ENCODE results near the gene UBAC2. TPM values are rescaled to one million over a fixed set of nuclear protein-coding genes. Genes with fewer than 3 reads are reported as not detected.
"Not testable (repeated sequence)": the region's sequence is repeated elsewhere in the genome, so short reads cannot be mapped to it uniquely, and the experiment has no call there.

The UBAC2 gene
- total RNA-seq, 1 donor from 2014 or later, result 36.2 TPM

GRCh38 chr13:99398071-99398470 lies 197.4 kb downstream of the UBAC2 start:
- no peak for DNase-seq

GRCh38 chr13:99398916-99399622 lies 198.4 kb downstream of the UBAC2 start:
- no peak for DNase-seq

GRCh38 chr13:99399623-99399974 lies 198.9 kb downstream of the UBAC2 start:
- DNase-seq, result no peak

GRCh38 chr13:99403458-99403971 lies 202.9 kb downstream of the UBAC2 start:
- DNase-seq, result no peak

GRCh38 chr13:99404005-99404755 lies 203.5 kb downstream of the UBAC2 start:
- no peak for DNase-seq

GRCh38 chr13:99405966-99406365 lies 205.3 kb downstream of the UBAC2 start:
- DNase-seq, result no peak

- DNase-seq, result no peak
Measured at GRCh38 chr13:99406799-99407201, 206.1 kb downstream of the UBAC2 start.

- no peak for DNase-seq
Measured at GRCh38 chr13:99407906-99408702, 207.4 kb downstream of the UBAC2 start.

GRCh38 chr13:99408703-99409000 lies 208.0 kb downstream of the UBAC2 start:
- DNase-seq, result no peak

GRCh38 chr13:99409461-99410083 lies 208.9 kb downstream of the UBAC2 start:
- DNase-seq, result not testable (repeated sequence)

GRCh38 chr13:99410646-99411475 lies 210.2 kb downstream of the UBAC2 start:
- not testable (repeated sequence) for DNase-seq

GRCh38 chr13:99412856-99413255 lies 212.2 kb downstream of the UBAC2 start:
- no peak for DNase-seq

- DNase-seq, result no peak
Measured at GRCh38 chr13:99414048-99414995, 213.7 kb downstream of the UBAC2 start.

GRCh38 chr13:99415014-99415650 lies 214.5 kb downstream of the UBAC2 start:
- DNase-seq, result no peak

- no peak for DNase-seq
Measured at GRCh38 chr13:99415851-99416331, 215.2 kb downstream of the UBAC2 start.

GRCh38 chr13:99416411-99417121 lies 215.9 kb downstream of the UBAC2 start:
- no peak for DNase-seq

- DNase-seq, result no peak
Measured at GRCh38 chr13:99417201-99418102, 216.8 kb downstream of the UBAC2 start.

Data from occipital lobe (tissue), 2 donors.